ENCODE measurements around the gene ZC3HAV1.

- TF ChIP-seq CTCF (conservative IDR thresholded peaks at IDR 0.05) (no peak), ZFX (IDR thresholded peaks at IDR 0.05) (no peak)
These were observed 65.4 kb downstream of the ZC3HAV1 start for GRCh38 chr7:139043823-139044812.
